A673 (cell line): Measurements from ENCODE around the gene HNF4A. TPM values are rescaled to one million over a fixed set of nuclear protein-coding genes. Genes with fewer than 3 reads are reported as not detected.

ENCODE experiments used
- BruUV-seq: library from RNA; stranded (reverse); fragments of 400-500 nt; replicated peaks from 2 replicates; lab custom pipeline; 2021; lab: Mats Ljungman, UMichigan
- CTCF ChIA-PET: fragments of 300-600 bp; sonication (Branson Sonifier 250); formaldehyde crosslinking; loops from one replicate; lab custom pipeline; 2022; ENCODE audit warnings: antibody characterized with exemption; lab: Charles Lee
- POLR2A ChIA-PET: fragments of 300-600 bp; sonication (Branson Sonifier 250); formaldehyde crosslinking; loops from one replicate; lab custom pipeline; 2022; ENCODE audit warnings: antibody characterized with exemption; ENCODE audit not compliant: low non-redundant PET; lab: Charles Lee
- DNase-seq: peaks from one replicate; pipeline ENCODE4 v3.0.0-alpha.2; 2015; ENCODE audit warnings: low spot score
- H3K27ac ChIP-seq: fragments of 200-600 bp; sonication (generic); 2 replicates; pipeline ENCODE4 v1.5.1; 2016; ENCODE audit warnings: mixed run types, low read depth, mild to moderate bottlenecking, mixed read lengths, antibody characterized with exemption, low read length; ENCODE audit not compliant: poor library complexity, severe bottlenecking
- H3K27me3 ChIP-seq: fragments of 200-600 bp; sonication (generic); replicated peaks from 2 replicates; pipeline ENCODE4 v1.6.1; 2017; ENCODE audit warnings: mixed run types, low read depth, mild to moderate bottlenecking, mixed read lengths, antibody characterized with exemption, low read length; ENCODE audit not compliant: insufficient read depth, poor library complexity
- H3K36me3 ChIP-seq: fragments of 200-600 bp; sonication (generic); 2 replicates; pipeline ENCODE4 v1.6.1; 2016; ENCODE audit warnings: mixed run types, mild to moderate bottlenecking, mixed read lengths, antibody characterized with exemption, low read length; ENCODE audit not compliant: insufficient read depth, poor library complexity, severe bottlenecking
- H3K4me1 ChIP-seq: fragments of 200-600 bp; sonication (generic); 2 replicates; pipeline ENCODE4 v1.6.1; 2017; ENCODE audit warnings: mixed run types, mild to moderate bottlenecking, mixed read lengths, antibody characterized with exemption, low read length; ENCODE audit not compliant: insufficient read depth, poor library complexity, severe bottlenecking
- H3K4me3 ChIP-seq: fragments of 200-600 bp; sonication (generic); 2 replicates; pipeline ENCODE4 v1.5.1; 2016; ENCODE audit warnings: low read depth, mixed run types, mild to moderate bottlenecking, mixed read lengths, low read length; ENCODE audit not compliant: poor library complexity, severe bottlenecking
- H3K9me3 ChIP-seq: fragments of 200-600 bp; sonication (generic); 2 replicates; pipeline ENCODE4 v1.6.1; 2016; ENCODE audit warnings: mixed run types, low read depth, mild to moderate bottlenecking, mixed read lengths, antibody characterized with exemption, low read length; ENCODE audit not compliant: poor library complexity, severe bottlenecking
- CTCF ChIP-seq: fragments of 300-800, 200-600 bp; sonication (generic); conservative IDR thresholded peaks from 2 replicates; pipeline ENCODE4 v1.5.1; 2017; ENCODE audit warnings: low read depth, mild to moderate bottlenecking, antibody characterized with exemption, low read length, moderate library complexity, mixed read lengths
- EZH2 ChIP-seq: fragments of 200-600 bp; sonication (generic); IDR thresholded peaks from 2 replicates; pipeline ENCODE4 v1.6.1; 2017; ENCODE audit warnings: borderline replicate concordance, low read depth, mild to moderate bottlenecking, mixed read lengths, antibody characterized with exemption, low read length; ENCODE audit not compliant: poor library complexity, severe bottlenecking
- intact Hi-C: fragments of 100-400 bp; cut with micrococcal nuclease; formaldehyde crosslinking; loops from one replicate; pipeline ENCODE4 v1.10.0; 2022; ENCODE audit not compliant: unreplicated experiment
- total RNA-seq: library from RNA; stranded (reverse); gene quantifications from 2 replicates; pipeline ENCODE4 v1.2.3, GENCODE V29; 2021

Gene HNF4A
- total RNA-seq, 1 experiment from 2014 or later, result not detected

DNA sequence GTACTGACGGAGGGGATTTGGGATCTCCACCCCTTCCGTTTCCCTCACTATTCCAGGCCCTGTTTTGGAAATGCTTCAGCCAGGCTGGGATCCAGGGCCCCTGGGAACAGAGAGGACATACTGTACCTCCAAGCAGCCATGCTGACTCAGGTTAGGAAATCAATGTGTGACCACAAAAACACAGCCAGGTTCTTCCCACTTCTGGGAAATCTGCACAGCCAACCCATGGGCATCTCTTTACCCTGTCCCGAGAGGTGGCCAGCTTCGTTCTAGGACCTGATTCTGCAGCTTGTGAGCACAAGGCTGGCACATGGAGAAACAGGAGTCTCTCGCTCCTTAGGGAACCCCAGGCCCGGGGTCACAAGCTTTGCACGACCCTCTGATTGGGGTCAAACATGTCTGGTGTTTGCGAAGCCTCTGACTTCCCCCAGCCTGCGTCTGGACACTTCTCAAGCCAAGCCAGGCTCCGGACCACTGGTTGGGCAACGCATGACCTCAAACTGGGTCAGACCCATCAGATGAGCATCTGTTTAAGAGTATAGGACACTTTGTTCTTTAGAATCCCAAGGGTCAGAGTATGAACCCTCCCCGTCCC lies 111.9 kb downstream of the HNF4A start:
- Histone ChIP-seq H3K9me3 (no peaks in the 10 kb centered on the region), H3K27ac (no peak overlapping the region), H3K27me3 (no peaks in the 10 kb centered on the region), H3K4me1 (no peaks in the 10 kb centered on the region), H3K4me3 (no peak overlapping the region), H3K36me3 (no peaks in the 10 kb centered on the region)
- TF ChIP-seq EZH2, result no peak
- no peak for TF ChIP-seq CTCF
- intact Hi-C loops, result loop anchor here (5.0 to 10.0 kb wide), 2 partner anchors 145 to 353 kb away; no protein-coding TSS in a partner anchor
- no peak for DNase-seq
- BruUV-seq, result no TSS peak
- CTCF ChIA-PET, result no interaction called here
- POLR2A ChIA-PET, result no interaction called here

DNA sequence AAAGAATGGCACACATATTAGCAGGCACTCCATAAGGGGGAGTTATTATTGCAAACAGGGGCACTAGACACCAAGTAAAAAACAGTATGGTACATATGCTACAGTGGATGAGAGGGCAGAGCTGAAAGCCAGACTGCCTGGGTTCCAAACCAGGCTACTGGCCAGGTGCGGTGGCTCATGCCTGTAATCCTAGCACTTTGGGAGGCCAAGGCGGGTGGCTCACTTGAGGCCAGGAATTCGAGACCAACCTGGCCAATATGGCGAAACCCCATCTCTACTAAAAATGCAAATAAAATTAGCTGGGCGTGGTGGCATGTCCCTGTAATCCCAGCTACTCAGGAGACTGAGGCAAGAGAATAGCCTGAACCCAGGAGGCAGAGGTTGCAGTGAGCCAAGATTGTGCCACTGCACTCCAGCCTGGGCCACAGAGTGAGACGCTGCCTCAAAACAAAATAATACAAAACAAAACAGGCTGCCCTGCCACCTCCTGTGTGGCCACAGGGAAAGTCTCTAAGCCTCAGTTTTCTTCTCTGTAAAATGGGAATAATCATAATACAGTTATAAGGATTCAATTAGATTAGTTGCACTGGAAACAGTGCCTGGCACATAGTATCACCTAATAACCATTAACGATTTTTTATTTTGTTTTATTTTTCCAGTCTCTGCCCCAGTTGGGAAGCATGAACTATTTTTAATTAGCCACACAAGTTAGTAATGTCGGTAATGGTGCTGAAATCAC lies 112.7 kb downstream of the HNF4A start:
- TF ChIP-seq EZH2, result no peak
- no peak for TF ChIP-seq CTCF
- H3K27me3 ChIP-seq, result no peaks in the 10 kb centered on the region
- no peaks in the 10 kb centered on the region for H3K9me3 ChIP-seq
- BruUV-seq, result no TSS peak
- POLR2A ChIA-PET, result no interaction called here
- no peak for DNase-seq
- H3K4me3 ChIP-seq, result no peak overlapping the region
- no peaks in the 10 kb centered on the region for H3K4me1 ChIP-seq
- H3K27ac ChIP-seq, result no peak overlapping the region
- H3K36me3 ChIP-seq, result no peaks in the 10 kb centered on the region
- intact Hi-C loops, result loop anchor here (5.0 to 10.0 kb wide), 2 partner anchors 144 to 353 kb away; no protein-coding TSS in a partner anchor
- CTCF ChIA-PET, result no interaction called here

- intact Hi-C loops, result no loop called here
- no peak overlapping the region for H3K27ac ChIP-seq
- no peaks in the 10 kb centered on the region for H3K4me1 ChIP-seq
- H3K36me3 ChIP-seq, result no peaks in the 10 kb centered on the region
- DNase-seq, result no peak
- no peaks in the 10 kb centered on the region for H3K27me3 ChIP-seq
- H3K9me3 ChIP-seq, result no peaks in the 10 kb centered on the region
- TF ChIP-seq EZH2, result no peak
- TF ChIP-seq CTCF, result no peak
- ChIA-PET CTCF (no interaction called here), POLR2A (no interaction called here)
- BruUV-seq, result no TSS peak
- H3K4me3 ChIP-seq, result no peak overlapping the region
Measured at GRCh38 chr20:44470327-44470726, 114.8 kb downstream of the HNF4A start.
